Neural crest cell (in vitro differentiated cells): ENCODE measurements around the gene TSSK3. TPM values are rescaled to one million over a fixed set of nuclear protein-coding genes. Genes with fewer than 3 reads are reported as not detected.
"Not testable (repeated sequence)": the region's sequence is repeated elsewhere in the genome, so short reads cannot be mapped to it uniquely, and the experiment has no call there.

Experiments
- DNase-seq: peaks from one replicate; pipeline ENCODE4 v3.0.0; 2021; ENCODE audit warnings: low read depth, mixed read lengths, low spot score
- H3K27ac Mint-ChIP-seq: one replicate; pipeline ENCODE4 v1.8.0; 2021; ENCODE audit warnings: mild to moderate bottlenecking, mixed read lengths; ENCODE audit not compliant: unreplicated experiment
- H3K27me3 Mint-ChIP-seq: 2 replicates; pipeline ENCODE4 v1.8.0; 2021; ENCODE audit warnings: low read depth, mild to moderate bottlenecking, mixed read lengths
- H3K36me3 Mint-ChIP-seq: 2 replicates; pipeline ENCODE4 v1.8.0; 2021; ENCODE audit warnings: low read depth, mild to moderate bottlenecking, mixed read lengths
- H3K4me1 Mint-ChIP-seq: 2 replicates; pipeline ENCODE4 v1.8.0; 2021; ENCODE audit warnings: mixed read lengths
- H3K4me3 Mint-ChIP-seq: one replicate; pipeline ENCODE4 v1.8.0; 2021; ENCODE audit warnings: mild to moderate bottlenecking, mixed read lengths
- H3K9me3 Mint-ChIP-seq: 2 replicates; pipeline ENCODE4 v1.8.0; 2021; ENCODE audit warnings: mixed read lengths
- total RNA-seq: library from RNA; stranded (reverse); gene quantifications from 2 replicates; pipeline ENCODE4 v1.2.1, GENCODE V29; 2021
- TF ChIP-seq, protein P1 (sequence below): fragments of 200-600 bp; sonication (generic); conservative IDR thresholded peaks from 2 replicates; pipeline ENCODE4 v1.5.0; 2021; ENCODE audit warnings: antibody characterized with exemption, mild to moderate bottlenecking

Gene TSSK3
- total RNA-seq, 1 donor from 2014 or later: 2.2 TPM

- H3K4me3 Mint-ChIP-seq: peak overlapping the region; percentile 93
- no peaks in the 10 kb centered on the region for H3K36me3 Mint-ChIP-seq
- DNase-seq: no peak
- TF ChIP-seq, protein P1, sequence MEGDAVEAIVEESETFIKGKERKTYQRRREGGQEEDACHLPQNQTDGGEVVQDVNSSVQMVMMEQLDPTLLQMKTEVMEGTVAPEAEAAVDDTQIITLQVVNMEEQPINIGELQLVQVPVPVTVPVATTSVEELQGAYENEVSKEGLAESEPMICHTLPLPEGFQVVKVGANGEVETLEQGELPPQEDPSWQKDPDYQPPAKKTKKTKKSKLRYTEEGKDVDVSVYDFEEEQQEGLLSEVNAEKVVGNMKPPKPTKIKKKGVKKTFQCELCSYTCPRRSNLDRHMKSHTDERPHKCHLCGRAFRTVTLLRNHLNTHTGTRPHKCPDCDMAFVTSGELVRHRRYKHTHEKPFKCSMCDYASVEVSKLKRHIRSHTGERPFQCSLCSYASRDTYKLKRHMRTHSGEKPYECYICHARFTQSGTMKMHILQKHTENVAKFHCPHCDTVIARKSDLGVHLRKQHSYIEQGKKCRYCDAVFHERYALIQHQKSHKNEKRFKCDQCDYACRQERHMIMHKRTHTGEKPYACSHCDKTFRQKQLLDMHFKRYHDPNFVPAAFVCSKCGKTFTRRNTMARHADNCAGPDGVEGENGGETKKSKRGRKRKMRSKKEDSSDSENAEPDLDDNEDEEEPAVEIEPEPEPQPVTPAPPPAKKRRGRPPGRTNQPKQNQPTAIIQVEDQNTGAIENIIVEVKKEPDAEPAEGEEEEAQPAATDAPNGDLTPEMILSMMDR: no peak
- H3K9me3 Mint-ChIP-seq: no peaks in the 10 kb centered on the region
- H3K27ac Mint-ChIP-seq: peak overlapping the region; percentile 100
- H3K27me3 Mint-ChIP-seq: no peaks in the 10 kb centered on the region
- H3K4me1 Mint-ChIP-seq: peaks cover 25% of the 10 kb centered on the region
Observed at GRCh38 chr1:32393832-32394140, 31.4 kb downstream of the TSSK3 start.

DNA sequence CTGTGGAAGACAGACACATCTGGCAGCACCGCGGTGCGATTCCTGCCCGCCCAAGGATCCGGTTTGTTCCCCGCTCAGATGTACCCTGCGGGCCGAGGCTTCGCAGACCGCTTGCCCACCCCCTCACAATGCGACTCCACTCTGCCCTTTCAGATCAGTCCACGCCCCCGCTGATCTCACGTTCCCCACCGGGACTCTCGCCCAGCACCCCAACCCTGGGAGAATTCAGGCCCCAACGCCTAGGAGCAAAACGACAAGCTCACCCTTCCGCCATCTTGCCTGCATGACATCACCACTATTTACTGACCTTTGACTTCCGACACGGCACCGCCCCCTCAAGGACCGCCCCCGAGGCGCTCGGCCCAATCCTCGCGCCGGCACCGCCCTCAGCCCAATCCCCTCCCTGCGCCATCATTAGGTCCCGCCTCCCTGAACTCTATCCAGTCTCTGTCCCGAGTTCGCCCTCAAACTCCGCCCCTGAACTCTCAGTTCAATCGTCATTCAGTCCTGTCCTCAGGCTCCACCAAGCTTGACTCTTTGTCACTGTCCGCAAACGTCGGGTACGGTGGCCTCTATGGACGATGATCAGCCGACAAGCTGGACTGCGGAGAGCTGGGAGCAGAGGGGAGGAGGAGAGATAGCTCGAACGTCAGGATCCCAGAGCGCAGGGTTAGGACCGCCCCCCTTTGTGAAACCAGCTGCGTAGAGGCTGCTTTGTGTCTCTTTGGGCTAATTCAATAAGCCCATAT, 32.0 kb downstream of the TSSK3 start, which contains the start of gene BSDC1:
Gene BSDC1 (minus strand): TSS at position 301 of the 749 bp plus-strand sequence. CDS start 27 bp downstream, at position 274.
- Mint-ChIP-seq H3K36me3 (no peaks in the 10 kb centered on the region), H3K27ac (peak within 1 kb of the TSS; percentile 100)

DNA sequence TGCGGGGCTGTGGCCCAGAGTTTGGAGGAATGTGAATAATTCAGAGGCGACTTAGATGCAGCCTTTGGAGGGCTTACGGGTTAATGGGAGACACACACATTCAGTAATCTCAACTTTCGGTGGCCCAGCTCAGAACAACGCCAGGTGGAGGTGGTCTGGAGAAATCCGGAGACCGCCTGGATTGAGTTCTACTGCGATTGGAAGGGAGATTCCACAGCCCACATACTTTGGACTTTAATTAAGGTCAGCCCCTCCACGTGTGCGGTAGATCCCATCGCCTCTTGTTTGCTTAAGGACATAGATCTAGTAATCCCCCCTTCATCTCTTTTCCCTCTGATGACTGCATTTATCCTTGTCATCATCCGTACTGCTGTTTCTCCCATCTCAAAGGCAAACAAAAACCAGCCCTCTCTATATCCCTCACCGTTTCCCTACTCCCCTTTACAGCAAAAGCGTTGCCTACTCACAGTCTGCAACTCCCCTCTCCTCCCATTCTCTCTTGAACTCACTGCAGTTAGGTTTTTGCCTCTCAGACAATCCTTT, 32.6 kb downstream of the TSSK3 start:
- H3K27me3 Mint-ChIP-seq: no peaks in the 10 kb centered on the region
- DNase-seq: no peak
- peak overlapping the region; percentile 93 for H3K4me3 Mint-ChIP-seq
- TF ChIP-seq, protein P1: no peak
- no peaks in the 10 kb centered on the region for H3K36me3 Mint-ChIP-seq
- peaks cover 25% of the 10 kb centered on the region for H3K4me1 Mint-ChIP-seq
- no peaks in the 10 kb centered on the region for H3K9me3 Mint-ChIP-seq
- H3K27ac Mint-ChIP-seq: peak overlapping the region; percentile 100

More for the DNA sequence above, 32.0 kb downstream of the TSSK3 start, which contains the start of gene BSDC1:
- TF ChIP-seq, protein P1: no peak
- Mint-ChIP-seq H3K9me3 (no peaks in the 10 kb centered on the region), H3K27me3 (no peaks in the 10 kb centered on the region), H3K4me3 (peak within 1 kb of the TSS; percentile 93), H3K4me1 (peaks cover 25% of the 10 kb centered on the region)
- DNase-seq: peak; percentile 99

- H3K27ac Mint-ChIP-seq, H3K27me3 Mint-ChIP-seq, H3K9me3 Mint-ChIP-seq, H3K4me3 Mint-ChIP-seq, H3K36me3 Mint-ChIP-seq, DNase-seq: not testable (repeated sequence)
- H3K4me1 Mint-ChIP-seq: peaks cover 25% of the 10 kb centered on the region
Observed at GRCh38 chr1:32396524-32396923, 34.2 kb downstream of the TSSK3 start.

GRCh38 chr1:32398401-32398800, 36.1 kb downstream of the TSSK3 start:
- peak overlapping the region; percentile 68 for H3K4me3 Mint-ChIP-seq
- TF ChIP-seq, protein P1: no peak
- no peak for DNase-seq
- no peaks in the 10 kb centered on the region for H3K27me3 Mint-ChIP-seq
- H3K4me1 Mint-ChIP-seq: peaks cover 21% of the 10 kb centered on the region
- H3K36me3 Mint-ChIP-seq: no peaks in the 10 kb centered on the region
- H3K9me3 Mint-ChIP-seq: no peaks in the 10 kb centered on the region
- H3K27ac Mint-ChIP-seq: no peak overlapping the region

- H3K36me3 Mint-ChIP-seq: no peaks in the 10 kb centered on the region
- H3K4me3 Mint-ChIP-seq: peak overlapping the region; percentile 3
- TF ChIP-seq, protein P1: no peak
- DNase-seq: no peak
- peaks cover 8% of the 10 kb centered on the region for H3K4me1 Mint-ChIP-seq
- no peaks in the 10 kb centered on the region for H3K27me3 Mint-ChIP-seq
- H3K9me3 Mint-ChIP-seq: no peaks in the 10 kb centered on the region
- no peak overlapping the region for H3K27ac Mint-ChIP-seq
Observed at GRCh38 chr1:32399843-32400242, 37.5 kb downstream of the TSSK3 start.
